ENCODE data around the gene RTN4RL1.

Gene RTN4RL1

DNA sequence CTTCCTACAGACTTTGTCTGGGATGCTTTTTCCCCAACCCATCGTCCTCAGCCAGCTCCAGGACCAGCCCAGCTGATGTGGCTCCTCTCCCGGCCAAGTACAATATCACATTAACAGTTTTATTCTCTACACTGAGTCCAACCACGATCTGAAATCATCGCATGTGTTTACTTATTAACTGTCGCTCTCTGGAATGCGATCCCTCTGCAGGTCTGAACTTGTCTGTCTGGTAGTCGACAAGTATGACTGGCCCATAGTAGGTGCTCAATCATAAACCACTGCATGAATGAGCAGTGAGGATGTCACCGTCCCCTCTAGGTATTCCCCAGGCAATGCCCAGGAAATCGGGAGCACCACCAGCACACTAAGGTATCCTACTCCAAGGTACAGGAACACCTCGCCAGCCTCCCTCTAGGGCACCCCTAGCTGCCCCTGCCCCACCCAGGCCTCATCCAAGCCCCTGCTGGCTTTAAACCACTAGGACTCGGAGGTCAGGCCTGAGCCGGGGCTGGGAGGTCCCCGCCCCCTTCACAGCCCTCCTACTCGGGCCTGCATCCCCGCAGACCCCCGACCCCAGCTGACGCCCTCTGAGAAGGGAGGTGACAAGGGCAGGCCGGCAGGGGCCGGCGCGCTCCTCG, 27.7 kb downstream of the RTN4RL1 start:
- DNase-seq (ENCODE audit: low spot score): no peak
- Histone ChIP-seq H3K27ac (peak overlapping the region in 1 of 2 donors; percentile 87), H3K4me3 (peak overlapping the region; percentile 82)
- TF ChIP-seq, protein P1, sequence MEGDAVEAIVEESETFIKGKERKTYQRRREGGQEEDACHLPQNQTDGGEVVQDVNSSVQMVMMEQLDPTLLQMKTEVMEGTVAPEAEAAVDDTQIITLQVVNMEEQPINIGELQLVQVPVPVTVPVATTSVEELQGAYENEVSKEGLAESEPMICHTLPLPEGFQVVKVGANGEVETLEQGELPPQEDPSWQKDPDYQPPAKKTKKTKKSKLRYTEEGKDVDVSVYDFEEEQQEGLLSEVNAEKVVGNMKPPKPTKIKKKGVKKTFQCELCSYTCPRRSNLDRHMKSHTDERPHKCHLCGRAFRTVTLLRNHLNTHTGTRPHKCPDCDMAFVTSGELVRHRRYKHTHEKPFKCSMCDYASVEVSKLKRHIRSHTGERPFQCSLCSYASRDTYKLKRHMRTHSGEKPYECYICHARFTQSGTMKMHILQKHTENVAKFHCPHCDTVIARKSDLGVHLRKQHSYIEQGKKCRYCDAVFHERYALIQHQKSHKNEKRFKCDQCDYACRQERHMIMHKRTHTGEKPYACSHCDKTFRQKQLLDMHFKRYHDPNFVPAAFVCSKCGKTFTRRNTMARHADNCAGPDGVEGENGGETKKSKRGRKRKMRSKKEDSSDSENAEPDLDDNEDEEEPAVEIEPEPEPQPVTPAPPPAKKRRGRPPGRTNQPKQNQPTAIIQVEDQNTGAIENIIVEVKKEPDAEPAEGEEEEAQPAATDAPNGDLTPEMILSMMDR (IDR thresholded peaks at IDR 0.05): no peak

DNA sequence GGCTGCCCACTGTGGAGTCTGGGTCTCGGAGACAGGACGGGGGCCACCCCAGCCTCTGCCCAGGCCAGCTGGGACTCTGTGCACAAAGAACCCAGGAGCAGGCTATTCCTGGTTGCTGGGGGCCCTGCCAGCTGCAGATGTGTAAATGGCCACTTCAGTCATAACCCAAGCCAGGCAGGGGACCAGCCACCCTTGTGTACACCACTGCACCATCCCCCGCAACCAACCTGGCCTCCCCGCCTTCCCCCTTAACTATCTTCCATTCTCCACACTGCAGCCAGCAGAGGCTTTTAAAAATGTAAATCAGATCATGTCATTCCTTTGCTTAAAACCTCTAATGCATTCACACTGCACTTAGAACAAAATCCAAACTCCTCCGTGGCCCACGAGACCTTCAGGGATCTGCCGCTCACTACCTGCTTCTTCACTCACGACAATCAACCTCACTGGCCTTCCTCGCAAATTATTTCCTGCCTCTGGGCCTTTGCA, 28.3 kb downstream of the RTN4RL1 start:
- TF ChIP-seq, protein P1 (IDR thresholded peaks at IDR 0.05): no peak
- H3K27ac ChIP-seq: no peak overlapping the region
- H3K4me3 ChIP-seq: no peak overlapping the region
- DNase-seq (ENCODE audit: low spot score): no peak

DNA sequence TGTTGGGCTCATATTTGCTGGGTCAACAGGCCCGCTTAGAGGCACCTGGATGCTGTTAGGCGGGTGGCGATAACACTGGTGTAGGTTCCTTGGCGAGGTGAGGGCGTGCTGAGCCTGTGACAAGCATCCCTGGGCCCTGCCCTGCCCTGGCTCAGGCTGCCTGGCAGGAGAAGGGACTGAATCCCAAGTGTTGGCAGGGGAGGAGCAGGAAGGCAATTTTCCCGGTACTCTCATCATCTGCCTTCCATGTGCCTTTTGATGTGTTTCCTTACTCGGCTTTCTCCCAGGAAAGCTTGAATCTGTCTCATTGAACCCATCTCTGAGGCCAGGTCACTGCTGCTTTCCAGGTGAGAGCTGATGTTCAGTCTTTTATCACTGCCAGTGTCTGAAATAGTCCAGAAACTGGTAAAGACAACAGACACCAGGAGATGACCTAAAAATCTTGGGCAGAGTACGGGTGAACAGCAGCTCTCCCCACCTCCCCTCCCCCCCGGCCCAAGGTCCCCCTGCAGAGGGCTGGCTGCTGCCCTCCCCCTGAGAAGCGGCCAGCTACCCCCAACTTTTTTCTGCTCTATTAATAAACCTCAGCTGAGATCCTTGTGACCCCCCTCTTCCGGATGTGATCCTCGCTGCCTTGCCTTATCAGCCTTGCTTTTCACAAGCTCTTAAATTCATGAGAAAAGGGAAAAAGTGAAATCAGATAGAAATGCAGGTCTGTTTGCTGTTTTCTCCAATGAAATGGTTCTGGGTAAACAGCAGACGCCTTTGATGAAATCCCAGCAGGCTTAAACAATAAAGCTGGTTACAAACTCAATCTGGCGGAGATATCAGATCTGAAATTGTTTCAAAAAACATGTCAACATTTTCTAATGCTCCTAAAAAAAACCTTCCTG, 29.0 kb downstream of the RTN4RL1 start:
- TF ChIP-seq, protein P1 (IDR thresholded peaks at IDR 0.05): no peak
- Histone ChIP-seq H3K27ac (no peak overlapping the region), H3K4me3 (no peak overlapping the region)
- DNase-seq (ENCODE audit: low spot score): no peak

DNA sequence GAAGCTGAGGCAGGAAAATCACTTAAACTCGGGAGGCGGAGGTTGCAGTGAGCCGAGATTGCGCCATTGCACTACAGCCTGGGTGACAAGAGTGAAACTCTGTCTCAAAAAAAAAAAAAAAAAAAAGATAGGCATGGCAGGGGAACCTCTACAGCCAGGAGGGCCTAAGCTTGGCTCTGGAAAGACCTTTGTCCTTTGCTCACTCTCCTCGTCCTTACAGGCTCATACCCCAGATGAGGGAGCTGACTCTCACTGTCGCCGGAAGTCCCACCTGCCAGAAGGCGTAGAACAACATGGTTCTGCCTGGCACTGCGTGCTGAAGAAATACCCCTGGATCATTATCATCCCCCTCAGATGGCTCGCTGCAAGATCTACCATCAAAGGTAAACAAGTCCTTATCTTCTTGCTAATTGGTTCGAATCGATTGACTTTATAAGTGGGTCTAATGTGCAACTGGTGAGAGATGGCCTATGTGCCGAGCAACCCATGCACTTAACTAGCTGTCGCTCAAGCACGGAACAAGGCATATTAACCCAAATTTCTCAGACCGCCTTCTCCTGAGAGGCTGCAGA, 29.7 kb downstream of the RTN4RL1 start:
- Histone ChIP-seq H3K4me3 (no peak overlapping the region), H3K27ac (no peak overlapping the region)
- TF ChIP-seq, protein P1 (IDR thresholded peaks at IDR 0.05): no peak
- no peak for DNase-seq (ENCODE audit: low spot score)

DNA sequence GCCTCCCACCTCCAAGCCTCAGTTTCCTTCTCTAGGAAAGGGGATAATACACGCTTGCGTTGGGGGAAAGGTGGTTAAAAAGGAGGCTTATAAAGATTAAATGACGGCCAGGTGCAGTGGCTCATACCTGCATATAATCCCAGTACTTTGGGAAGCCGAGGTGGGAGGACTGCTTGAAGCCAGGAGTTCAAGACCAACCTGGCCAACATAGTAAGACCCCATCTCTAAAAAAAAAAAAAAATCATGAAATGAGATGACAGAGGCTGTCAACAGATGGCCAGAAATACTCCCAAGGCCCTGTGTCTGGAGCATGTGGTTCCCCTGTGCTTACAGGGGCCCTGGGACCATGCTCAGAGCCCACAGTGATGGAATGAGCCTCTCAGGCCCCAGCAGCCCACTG, 30.4 kb downstream of the RTN4RL1 start:
- no peak for DNase-seq (ENCODE audit: low spot score)
- TF ChIP-seq, protein P1 (IDR thresholded peaks at IDR 0.05): no peak
- no peak overlapping the region for H3K27ac ChIP-seq
- no peak overlapping the region for H3K4me3 ChIP-seq

DNA sequence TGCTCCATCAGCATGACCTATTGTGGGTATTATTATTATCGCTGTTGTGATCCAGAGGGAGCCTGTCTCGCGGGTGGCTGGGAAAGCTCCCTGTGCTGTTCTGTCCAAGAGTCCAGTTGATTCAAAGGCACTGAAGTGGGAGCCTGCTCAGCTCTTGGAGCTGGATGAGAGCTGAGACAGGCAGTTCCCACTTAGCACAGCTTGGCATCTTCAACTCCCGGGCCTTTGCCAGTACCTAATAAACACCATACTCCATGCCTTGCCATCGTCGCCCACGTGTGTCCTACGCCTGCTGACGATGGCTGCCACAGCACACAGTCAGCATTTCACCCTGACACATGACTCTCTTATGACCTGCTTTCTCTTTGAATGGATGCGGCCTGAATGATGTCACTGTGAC, 32.6 kb downstream of the RTN4RL1 start:
- TF ChIP-seq, protein P1 (IDR thresholded peaks at IDR 0.05): no peak
- DNase-seq (ENCODE audit: low spot score): no peak
- no peak overlapping the region for H3K27ac ChIP-seq
- H3K4me3 ChIP-seq: no peak overlapping the region

Measured in coronary artery (tissue), 2 donors.